Stomach (tissue), 9 donors: ENCODE measurements around the gene TMEM41A. TPM values are rescaled to one million over a fixed set of nuclear protein-coding genes. Genes with fewer than 3 reads are reported as not detected.

Experiments used
- DNase-seq, 2 donors: peaks; one replicate each; pipeline versions ENCODE4 v3.0.0 to v3.0.0-alpha.2; 2013 to 2019
- H3K27ac ChIP-seq, 5 donors: fragments of 200-600 bp in 4 of 5; sonication (generic) in 4 of 5; one replicate each; pipeline ENCODE4 v1.5.1; 2013 to 2019; ENCODE audit warnings: mild to moderate bottlenecking in 1 of 5, moderate library complexity in 1 of 5
- H3K27me3 ChIP-seq, 3 donors: fragments of 200-600 bp; sonication (generic); one replicate each; pipeline ENCODE4 v1.5.1; 2017 to 2019; ENCODE audit warnings: mixed run types in 1 of 3
- H3K36me3 ChIP-seq, 4 donors: fragments of 200-600 bp; sonication (generic); 1 replicate in 3 of 4; 2 replicates in 1 of 4; pipeline ENCODE4 v1.5.1; 2016 to 2019
- H3K4me1 ChIP-seq, 4 donors: fragments of 200-600 bp; sonication (generic); one replicate each; pipeline ENCODE4 v1.5.1; 2016 to 2019
- H3K4me3 ChIP-seq, 4 donors: fragments of 200-600 bp; sonication (generic) in 3 of 4; one replicate each; pipeline ENCODE4 v1.5.1; 2016 to 2019; ENCODE audit warnings: mild to moderate bottlenecking in 1 of 4
- H3K9me3 ChIP-seq, 4 donors: fragments of 200-600 bp; sonication (generic); one replicate each; pipeline ENCODE4 v1.5.1; 2016 to 2019
- EP300 ChIP-seq: sonication (generic); formaldehyde crosslinking; IDR thresholded peaks from one replicate; pipeline ENCODE4 v1.6.1; 2017; ENCODE audit warnings: antibody characterized with exemption
- POLR2A ChIP-seq, 4 donors: fragments of 450-650 bp; IDR thresholded peaks; one replicate each; pipeline ENCODE4 v1.6.1; 2016; ENCODE audit warnings: antibody characterized with exemption in 4 of 4, control low read depth in 2 of 4, mild to moderate bottlenecking in 1 of 4, moderate library complexity in 1 of 4
- POLR2AphosphoS5 ChIP-seq, 3 donors: sonication (generic); formaldehyde crosslinking; IDR thresholded peaks; one replicate each; pipeline ENCODE4 v1.6.1; 2016; ENCODE audit warnings: antibody characterized with exemption in 3 of 3
- WGBS, 5 donors: extraction: QIAGEN DNeasy Blood & Tissue Kit in 3 of 5; methylation state at CpG; one replicate each; pipeline versions ENCODE4 v1.1.5 to v1.1.7; 2013 to 2018; 5-methylcytosine and 5-hydroxymethylcytosine counted together
- intact Hi-C: fragments of 100-400 bp; cut with DNase I; formaldehyde crosslinking; loops from one replicate; pipeline ENCODE4 v1.15.1; 2023; ENCODE audit warnings: low total_unique reads
- polyA plus RNA-seq, 3 donors: library from polyadenylated mRNA; stranded (reverse); fragments of 200-250 nt; gene quantifications; one replicate each; pipeline ENCODE4 v1.2.3, GENCODE V29; 2013
- total RNA-seq, 5 donors: library from RNA; depleted of rRNA; stranded (reverse); fragments of >200 nt; gene quantifications; one replicate each; pipeline versions ENCODE4 v1.1.0 to v1.2.3, GENCODE V29; 2014 to 2016
- TF ChIP-seq, protein P1 (sequence below), 7 experiments: fragments of 450-650 bp in 4 of 7; fragments of 200-600 bp in 3 of 7; sonication (generic) in 3 of 7; IDR thresholded peaks; one replicate each; pipeline ENCODE4 v1.5.1; 2016 to 2019; ENCODE audit warnings: antibody characterized with exemption in 7 of 7, control low read depth in 2 of 7, mild to moderate bottlenecking in 1 of 7
- donor health status: healthy with polysubstance abuse.
- donor health status: Bipolar disorder and iron deficiency.
- donor health status: healthy.

The TMEM41A gene
- total and polyA plus RNA-seq, 8 donors, result 5.7 to 54.3 (median 9.7) TPM

DNA sequence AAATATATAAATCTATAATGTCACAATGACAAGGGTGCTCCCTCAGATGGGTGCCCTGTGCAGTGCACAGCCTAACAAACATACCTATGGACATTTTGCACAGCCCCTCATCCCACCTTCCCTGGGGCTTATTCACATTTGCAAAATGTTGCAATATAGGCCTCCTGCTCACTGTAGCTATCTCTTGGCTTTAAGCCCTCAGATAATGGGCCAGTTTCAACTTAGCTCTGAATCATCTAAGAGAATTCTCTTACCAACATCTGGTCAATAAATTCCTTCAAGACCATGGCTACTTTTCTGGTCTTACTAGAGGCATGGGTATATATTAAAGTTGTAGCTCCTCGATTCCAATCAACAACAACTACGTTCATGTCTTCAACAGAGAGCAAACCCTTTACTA is 35.7 kb upstream of the TMEM41A start:
- H3K27ac ChIP-seq, result peak overlapping the region in 2 of 5 donors; percentile 9 to 50

DNA sequence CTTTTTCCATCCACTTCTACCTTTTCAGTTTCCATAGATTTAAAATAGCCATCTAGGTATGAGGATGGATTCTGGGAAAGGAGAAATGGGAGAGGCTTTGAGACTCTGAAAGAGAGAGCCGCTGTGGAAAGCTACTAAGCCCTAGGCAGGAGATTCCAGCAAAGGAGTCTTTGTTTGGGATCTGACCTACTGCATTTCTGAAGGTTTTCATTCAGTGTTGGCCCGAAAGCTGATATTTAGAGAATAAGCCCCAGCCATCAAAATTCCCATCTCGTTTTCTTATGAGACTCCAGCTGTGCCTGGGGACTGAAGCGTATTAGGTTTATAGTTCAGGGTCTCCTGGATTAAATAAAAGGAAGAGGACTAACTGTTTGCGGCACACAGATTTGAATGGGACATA is 34.1 kb upstream of the TMEM41A start:
- WGBS, 5 donors, result 58 to 67% (median 64%) methylated on average over 5 of the region's 5 CpGs
- TF ChIP-seq, protein P1, sequence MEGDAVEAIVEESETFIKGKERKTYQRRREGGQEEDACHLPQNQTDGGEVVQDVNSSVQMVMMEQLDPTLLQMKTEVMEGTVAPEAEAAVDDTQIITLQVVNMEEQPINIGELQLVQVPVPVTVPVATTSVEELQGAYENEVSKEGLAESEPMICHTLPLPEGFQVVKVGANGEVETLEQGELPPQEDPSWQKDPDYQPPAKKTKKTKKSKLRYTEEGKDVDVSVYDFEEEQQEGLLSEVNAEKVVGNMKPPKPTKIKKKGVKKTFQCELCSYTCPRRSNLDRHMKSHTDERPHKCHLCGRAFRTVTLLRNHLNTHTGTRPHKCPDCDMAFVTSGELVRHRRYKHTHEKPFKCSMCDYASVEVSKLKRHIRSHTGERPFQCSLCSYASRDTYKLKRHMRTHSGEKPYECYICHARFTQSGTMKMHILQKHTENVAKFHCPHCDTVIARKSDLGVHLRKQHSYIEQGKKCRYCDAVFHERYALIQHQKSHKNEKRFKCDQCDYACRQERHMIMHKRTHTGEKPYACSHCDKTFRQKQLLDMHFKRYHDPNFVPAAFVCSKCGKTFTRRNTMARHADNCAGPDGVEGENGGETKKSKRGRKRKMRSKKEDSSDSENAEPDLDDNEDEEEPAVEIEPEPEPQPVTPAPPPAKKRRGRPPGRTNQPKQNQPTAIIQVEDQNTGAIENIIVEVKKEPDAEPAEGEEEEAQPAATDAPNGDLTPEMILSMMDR (IDR thresholded peaks at IDR 0.05), result no peak
- TF ChIP-seq POLR2A (IDR thresholded peaks at IDR 0.05) (no peak), EP300 (no peak), POLR2AphosphoS5 (IDR thresholded peaks at IDR 0.05) (no peak)
- intact Hi-C loops, result no loop called here
- H3K27ac ChIP-seq, result no peak overlapping the region
- H3K4me1 ChIP-seq, result peaks cover 0 to 14% (median 3%) of the 10 kb centered on the region in 4 donors
- no peaks in the 10 kb centered on the region for H3K9me3 ChIP-seq
- H3K36me3 ChIP-seq, result peaks cover 0 to 13% (median 6%) of the 10 kb centered on the region in 4 donors
- H3K4me3 ChIP-seq, result no peak overlapping the region
- H3K27me3 ChIP-seq, result no peaks in the 10 kb centered on the region
- DNase-seq, result no peak

More for the DNA sequence above, 35.7 kb upstream of the TMEM41A start:
- Histone ChIP-seq H3K36me3 (peaks cover 0 to 12% (median 6%) of the 10 kb centered on the region in 4 donors), H3K4me1 (peaks cover 0 to 14% (median 3%) of the 10 kb centered on the region in 4 donors), H3K4me3 (no peak overlapping the region), H3K9me3 (no peaks in the 10 kb centered on the region), H3K27me3 (no peaks in the 10 kb centered on the region)
- TF ChIP-seq, protein P1 (IDR thresholded peaks at IDR 0.05), result no peak
- TF ChIP-seq POLR2A (IDR thresholded peaks at IDR 0.05) (no peak), POLR2AphosphoS5 (IDR thresholded peaks at IDR 0.05) (no peak), EP300 (no peak)
- no peak for DNase-seq
- intact Hi-C loops, result no loop called here
- WGBS, 5 donors, result 82 to 94% (median 89%) methylated on average over 2 of the region's 2 CpGs

GRCh38 chr3:185530856-185531255 is 32.0 kb upstream of the TMEM41A start:
- DNase-seq, result no peak
- intact Hi-C loops, result no loop called here
- Histone ChIP-seq H3K36me3 (peaks cover 0 to 22% (median 14%) of the 10 kb centered on the region in 4 donors), H3K9me3 (no peaks in the 10 kb centered on the region), H3K4me3 (no peak overlapping the region), H3K27ac (no peak overlapping the region), H3K4me1 (peaks cover 0 to 6% (median 3%) of the 10 kb centered on the region in 4 donors), H3K27me3 (no peaks in the 10 kb centered on the region)
- 61 to 65% (median 63%) methylated on average over 5 of the region's 5 CpGs for WGBS, 5 donors
- TF ChIP-seq, protein P1 (IDR thresholded peaks at IDR 0.05), result no peak
- no peak for TF ChIP-seq POLR2A (IDR thresholded peaks at IDR 0.05)
- TF ChIP-seq EP300, result no peak
- TF ChIP-seq POLR2AphosphoS5 (IDR thresholded peaks at IDR 0.05), result no peak

- intact Hi-C loops, result no loop called here
- peaks cover 0 to 6% (median 0%) of the 10 kb centered on the region in 4 donors for H3K4me1 ChIP-seq
- no peak for DNase-seq
- H3K36me3 ChIP-seq, result peaks cover 0 to 42% (median 24%) of the 10 kb centered on the region in 4 donors
- H3K27ac ChIP-seq, result no peak overlapping the region
- WGBS, 5 donors, result 80 to 87% (median 84%) methylated on average over 6 of the region's 6 CpGs
- no peaks in the 10 kb centered on the region for H3K9me3 ChIP-seq
- peaks cover 0 to 12% (median 0%) of the 10 kb centered on the region in 3 donors for H3K27me3 ChIP-seq
- no peak overlapping the region for H3K4me3 ChIP-seq
- TF ChIP-seq POLR2A (IDR thresholded peaks at IDR 0.05) (no peak), POLR2AphosphoS5 (IDR thresholded peaks at IDR 0.05) (no peak), EP300 (no peak)
- TF ChIP-seq, protein P1 (IDR thresholded peaks at IDR 0.05), result no peak
Measured at GRCh38 chr3:185528532-185528931, 29.7 kb upstream of the TMEM41A start.
